Mesendoderm (in vitro differentiated cells): Measurements from ENCODE around the gene PLEKHA4.
A peak's percentile ranks its signal among the peaks of the same experiment; 100 is the strongest.

Experiments
- DNase-seq: peaks from one replicate; pipeline ENCODE4 v3.0.0; 2013
- H2AK5ac ChIP-seq: 2 replicates; pipeline ENCODE4 v1.6.1; 2013; ENCODE audit warnings: low read length, inconsistent platforms
- H2BK120ac ChIP-seq: 2 replicates; pipeline ENCODE4 v1.6.1; 2013; ENCODE audit warnings: low read depth, mild to moderate bottlenecking, low read length, moderate library complexity, mixed read lengths
- H2BK15ac ChIP-seq: replicated peaks from 2 replicates; pipeline ENCODE4 v1.6.1; 2013; ENCODE audit warnings: low read depth, mild to moderate bottlenecking, moderate library complexity
- H2BK5ac ChIP-seq: 2 replicates; pipeline ENCODE4 v1.6.1; 2013; ENCODE audit warnings: low read length, inconsistent platforms
- H3K18ac ChIP-seq: 2 replicates; pipeline ENCODE4 v1.6.1; 2013; ENCODE audit warnings: mild to moderate bottlenecking, low read length, mixed read lengths
- H3K23ac ChIP-seq: one replicate; pipeline ENCODE4 v1.6.1; 2013; ENCODE audit warnings: low read length
- H3K27ac ChIP-seq: 2 replicates; pipeline ENCODE4 v1.5.1; 2013; ENCODE audit warnings: low read depth, mild to moderate bottlenecking, inconsistent platforms, low read length, moderate library complexity
- H3K27me3 ChIP-seq: 2 replicates; pipeline ENCODE4 v1.6.1; 2013; ENCODE audit warnings: low read length, control low read depth, mild to moderate bottlenecking, inconsistent platforms; ENCODE audit not compliant: insufficient read depth, poor library complexity
- H3K36me3 ChIP-seq: 2 replicates; pipeline ENCODE4 v1.6.1; 2013; ENCODE audit warnings: low read length, inconsistent platforms; ENCODE audit not compliant: control insufficient read depth, insufficient read depth
- H3K4ac ChIP-seq: one replicate; pipeline ENCODE4 v1.6.1; 2013; ENCODE audit warnings: low read depth, mild to moderate bottlenecking, low read length, moderate library complexity
- H3K4me1 ChIP-seq: 2 replicates; pipeline ENCODE4 v1.6.1; 2013; ENCODE audit warnings: low read depth, low read length, inconsistent platforms; ENCODE audit not compliant: control insufficient read depth
- H3K4me2 ChIP-seq: 2 replicates; pipeline ENCODE4 v1.6.1; 2013; ENCODE audit warnings: low read length
- H3K4me3 ChIP-seq: 2 replicates; pipeline ENCODE4 v1.5.1; 2013; ENCODE audit warnings: mild to moderate bottlenecking, low read length
- H3K56ac ChIP-seq: one replicate; pipeline ENCODE4 v1.6.1; 2013; ENCODE audit warnings: low read length
- H3K79me1 ChIP-seq: 2 replicates; pipeline ENCODE4 v1.6.1; 2013; ENCODE audit warnings: low read length, inconsistent platforms
- H3K79me2 ChIP-seq: 2 replicates; pipeline ENCODE4 v1.6.1; 2013; ENCODE audit warnings: mild to moderate bottlenecking, low read length; ENCODE audit not compliant: control insufficient read depth, insufficient read depth
- H3K9ac ChIP-seq: 2 replicates; pipeline ENCODE4 v1.6.1; 2013; ENCODE audit warnings: low read length, inconsistent platforms
- H4K5ac ChIP-seq: one replicate; pipeline ENCODE4 v1.6.1; 2013; ENCODE audit warnings: low read length
- H4K8ac ChIP-seq: one replicate; pipeline ENCODE4 v1.6.1; 2013; ENCODE audit warnings: low read depth, mild to moderate bottlenecking, control low read depth, low read length, moderate library complexity
- WGBS: extraction: QIAGEN DNeasy Blood & Tissue Kit; methylation state at CpG from one replicate; pipeline ENCODE4 v1.1.7; 2013; ENCODE audit warnings: low lambda C conversion rate, missing lambda C conversion rate; ENCODE audit not compliant: insufficient coverage; ENCODE audit errors: extremely low coverage; 5-methylcytosine and 5-hydroxymethylcytosine counted together

The PLEKHA4 gene

GRCh38 chr19:48866692-48867091, 1.7 kb downstream of the PLEKHA4 start:
- H2BK5ac ChIP-seq, result no peak overlapping the region
- no peak overlapping the region for H3K56ac ChIP-seq
- H3K36me3 ChIP-seq, result no peaks in the 10 kb centered on the region
- H2BK15ac ChIP-seq, result no peak overlapping the region
- no peaks in the 10 kb centered on the region for H3K79me1 ChIP-seq
- DNase-seq, result no peak
- H3K4ac ChIP-seq, result no peak overlapping the region
- H4K5ac ChIP-seq, result no peak overlapping the region
- WGBS, result no CpG with 5 or more reads among the region's 6 CpGs
- no peak overlapping the region for H4K8ac ChIP-seq
- no peak overlapping the region for H3K23ac ChIP-seq
- no peak overlapping the region for H3K27ac ChIP-seq
- H3K9ac ChIP-seq, result no peak overlapping the region
- no peaks in the 10 kb centered on the region for H3K27me3 ChIP-seq
- no peaks in the 10 kb centered on the region for H3K79me2 ChIP-seq
- no peak overlapping the region for H3K18ac ChIP-seq
- H2AK5ac ChIP-seq, result no peak overlapping the region
- H2BK120ac ChIP-seq, result no peak overlapping the region
- H3K4me3 ChIP-seq, result no peak overlapping the region
- no peak overlapping the region for H3K4me2 ChIP-seq
- H3K4me1 ChIP-seq, result peaks cover 3% of the 10 kb centered on the region

GRCh38 chr19:48862827-48863226, 5.6 kb downstream of the PLEKHA4 start:
- no peak overlapping the region for H3K18ac ChIP-seq
- H2BK5ac ChIP-seq, result no peak overlapping the region
- no peaks in the 10 kb centered on the region for H3K27me3 ChIP-seq
- H3K56ac ChIP-seq, result no peak overlapping the region
- no peak overlapping the region for H3K9ac ChIP-seq
- H3K4me2 ChIP-seq, result no peak overlapping the region
- H3K79me1 ChIP-seq, result no peaks in the 10 kb centered on the region
- H2AK5ac ChIP-seq, result no peak overlapping the region
- H3K4me1 ChIP-seq, result no peaks in the 10 kb centered on the region
- H3K23ac ChIP-seq, result no peak overlapping the region
- no peak overlapping the region for H4K8ac ChIP-seq
- DNase-seq, result no peak
- no peak overlapping the region for H2BK15ac ChIP-seq
- H3K4ac ChIP-seq, result no peak overlapping the region
- no peak overlapping the region for H2BK120ac ChIP-seq
- no peak overlapping the region for H3K27ac ChIP-seq
- WGBS, result no CpG with 5 or more reads among the region's 7 CpGs
- H4K5ac ChIP-seq, result no peak overlapping the region
- no peak overlapping the region for H3K4me3 ChIP-seq
- no peaks in the 10 kb centered on the region for H3K79me2 ChIP-seq
- no peaks in the 10 kb centered on the region for H3K36me3 ChIP-seq

- Histone ChIP-seq H2BK120ac (no peak overlapping the region), H3K27ac (no peak overlapping the region), H3K27me3 (no peaks in the 10 kb centered on the region), H3K9ac (no peak overlapping the region), H2BK5ac (no peak overlapping the region), H3K79me2 (no peaks in the 10 kb centered on the region), H2AK5ac (no peak overlapping the region), H3K18ac (no peak overlapping the region), H4K8ac (no peak overlapping the region), H3K4me1 (no peaks in the 10 kb centered on the region), H3K4ac (no peak overlapping the region), H3K23ac (no peak overlapping the region), H3K4me2 (no peak overlapping the region), H3K36me3 (no peaks in the 10 kb centered on the region), H2BK15ac (no peak overlapping the region), H3K4me3 (no peak overlapping the region), H3K79me1 (no peaks in the 10 kb centered on the region), H3K56ac (no peak overlapping the region), H4K5ac (no peak overlapping the region)
- no peak for DNase-seq
- no CpG with 5 or more reads among the region's 18 CpGs for WGBS
Measured at GRCh38 chr19:48861313-48861712, 7.1 kb downstream of the PLEKHA4 start.

- Histone ChIP-seq H3K23ac (no peak overlapping the region), H2BK15ac (no peak overlapping the region), H3K4me3 (no peak overlapping the region), H4K8ac (no peak overlapping the region), H3K27ac (no peak overlapping the region), H2BK120ac (no peak overlapping the region), H3K18ac (no peak overlapping the region), H3K4me1 (no peaks in the 10 kb centered on the region), H3K4me2 (no peak overlapping the region), H2AK5ac (no peak overlapping the region), H3K36me3 (no peaks in the 10 kb centered on the region), H3K4ac (no peak overlapping the region), H3K79me2 (no peaks in the 10 kb centered on the region), H3K27me3 (no peaks in the 10 kb centered on the region), H3K79me1 (no peaks in the 10 kb centered on the region), H3K56ac (no peak overlapping the region), H2BK5ac (no peak overlapping the region), H3K9ac (no peak overlapping the region), H4K5ac (no peak overlapping the region)
- peak; percentile 77 for DNase-seq
- WGBS, result no CpG with 5 or more reads among the region's 30 CpGs
Measured at GRCh38 chr19:48859711-48860572, 8.5 kb downstream of the PLEKHA4 start.

- Histone ChIP-seq H3K4me2 (no peak overlapping the region), H2BK120ac (no peak overlapping the region), H3K4ac (no peak overlapping the region), H4K8ac (no peak overlapping the region), H3K4me3 (no peak overlapping the region), H3K36me3 (no peaks in the 10 kb centered on the region), H3K9ac (no peak overlapping the region), H4K5ac (no peak overlapping the region), H3K79me2 (no peaks in the 10 kb centered on the region), H2AK5ac (no peak overlapping the region), H3K27me3 (no peaks in the 10 kb centered on the region), H3K23ac (no peak overlapping the region), H3K56ac (no peak overlapping the region), H3K18ac (no peak overlapping the region), H3K4me1 (no peaks in the 10 kb centered on the region), H3K79me1 (no peaks in the 10 kb centered on the region), H2BK5ac (no peak overlapping the region), H2BK15ac (no peak overlapping the region), H3K27ac (no peak overlapping the region)
- WGBS, result no CpG with 5 or more reads among the region's 34 CpGs
- DNase-seq, result no peak
Measured at GRCh38 chr19:48858984-48859710, 9.3 kb downstream of the PLEKHA4 start.
